Endothelial cell of umbilical vein (primary cell): Measurements from ENCODE around the gene ATAD5. TPM values are rescaled to one million over a fixed set of nuclear protein-coding genes. Genes with fewer than 3 reads are reported as not detected.
A peak's percentile ranks its signal among the peaks of the same experiment; 100 is the strongest.

Experiments
- Bru-seq: library from RNA; stranded (reverse); fragments of 400-500 nt; gene quantifications from one replicate; lab custom pipeline; 2021; lab: Mats Ljungman, UMichigan
- BruChase-seq, 2 experiments: library from RNA; stranded (reverse); fragments of 400-500 nt; gene quantifications; one replicate each; lab custom pipeline; 2021; lab: Mats Ljungman, UMichigan
- BruUV-seq: library from RNA; stranded (reverse); fragments of 400-500 nt; replicated peaks from 2 replicates; lab custom pipeline; 2021; lab: Mats Ljungman, UMichigan
- CTCF ChIA-PET: fragments of 300-600, 350-600 bp; sonication (Branson Sonifier 250); formaldehyde crosslinking; loops from one replicate; lab custom pipeline; 2021; ENCODE audit warnings: antibody characterized with exemption, inconsistent platforms; lab: Charles Lee
- POLR2A ChIA-PET: fragments of 300-600, 350-600 bp; sonication (Branson Sonifier 250); formaldehyde crosslinking; loops from one replicate; lab custom pipeline; 2021; ENCODE audit warnings: antibody characterized with exemption, inconsistent platforms; lab: Charles Lee
- DNase-seq: peaks from one replicate; pipeline ENCODE4 v3.0.0-alpha.2; 2011; ENCODE audit warnings: low read depth, low spot score
- FAIRE-seq: peaks from 2 replicates; lab custom pipeline; 2011; peaks lifted over from hg19 to GRCh38; lab: Jason Lieb, UNC
- H2AFZ ChIP-seq: 2 replicates; pipeline ENCODE4 v1.6.0; 2012; ENCODE audit warnings: low read depth, low read length, control low read depth, inconsistent platforms
- H3K27ac ChIP-seq: 2 replicates; pipeline ENCODE4 v1.5.1; 2011; ENCODE audit warnings: low read depth, mild to moderate bottlenecking, control low read depth, low read length, moderate library complexity; ENCODE audit not compliant: insufficient read depth
- H3K27me3 ChIP-seq, 2 experiments: 2 replicates each; pipeline versions ENCODE4 v1.6.0 to v1.6.1; 2011; ENCODE audit warnings: low read length in 2 of 2, mixed read lengths in 1 of 2; ENCODE audit not compliant: control insufficient read depth in 2 of 2, insufficient read depth in 2 of 2
- H3K36me3 ChIP-seq, 2 experiments: 2 replicates in 1 of 2; 3 replicates in 1 of 2; pipeline ENCODE4 v1.5.1; 2011; ENCODE audit warnings: low read length in 2 of 2, mild to moderate bottlenecking in 1 of 2, moderate library complexity in 1 of 2; ENCODE audit not compliant: control insufficient read depth in 2 of 2, insufficient read depth in 2 of 2; ENCODE audit errors: extremely low read depth in 1 of 2
- H3K4me1 ChIP-seq: 3 replicates; pipeline ENCODE4 v1.5.1; 2011; ENCODE audit warnings: mild to moderate bottlenecking, low read length; ENCODE audit not compliant: control insufficient read depth, insufficient read depth; ENCODE audit errors: extremely low read depth
- H3K4me2 ChIP-seq: 2 replicates; pipeline ENCODE4 v1.6.1; 2011; ENCODE audit warnings: low read length, control low read depth, mixed read lengths; ENCODE audit not compliant: insufficient read depth
- H3K4me3 ChIP-seq, 3 experiments: fragments of 200-600 bp in 1 of 3; sonication (generic), shearing (Covaris generic) in 1 of 3; replicated peaks in 1 of 3; 2 replicates each; pipeline ENCODE4 v1.5.1; 2011 to 2016; ENCODE audit warnings: control low read depth in 3 of 3, low read length in 3 of 3, mild to moderate bottlenecking in 2 of 3, inconsistent platforms in 1 of 3, low read depth in 1 of 3, moderate library complexity in 1 of 3; ENCODE audit not compliant: insufficient read depth in 1 of 3
- H3K79me2 ChIP-seq: 2 replicates; pipeline ENCODE4 v1.6.0; 2012; ENCODE audit warnings: low read length, inconsistent platforms; ENCODE audit not compliant: control insufficient read depth, insufficient read depth
- H3K9ac ChIP-seq: replicated peaks from 2 replicates; pipeline ENCODE3; 2011; ENCODE audit warnings: low read length, control low read depth; ENCODE audit not compliant: insufficient read depth; ENCODE audit errors: extremely low read depth
- H3K9me1 ChIP-seq: replicated peaks from 3 replicates; pipeline ENCODE4 v1.6.0; 2011; ENCODE audit warnings: mild to moderate bottlenecking, low read length; ENCODE audit not compliant: control insufficient read depth, insufficient read depth; ENCODE audit errors: extremely low read depth
- H3K9me3 ChIP-seq: replicated peaks from 2 replicates; pipeline ENCODE4 v1.5.1; 2012; ENCODE audit warnings: low read length, inconsistent platforms; ENCODE audit not compliant: control insufficient read depth, insufficient read depth
- H4K20me1 ChIP-seq: replicated peaks from 2 replicates; pipeline ENCODE3; 2011; ENCODE audit warnings: mild to moderate bottlenecking, low read length; ENCODE audit not compliant: control insufficient read depth, insufficient read depth; ENCODE audit errors: extremely low read depth
- EZH2 ChIP-seq: IDR thresholded peaks from 2 replicates; pipeline ENCODE4 v1.6.1; 2012; ENCODE audit warnings: borderline replicate concordance, low read depth, mild to moderate bottlenecking, moderate library complexity, low read length, inconsistent platforms; ENCODE audit not compliant: severe bottlenecking
- FOS ChIP-seq: IDR thresholded peaks from 2 replicates; pipeline ENCODE4 v1.6.1; 2011; ENCODE audit warnings: mild to moderate bottlenecking, low read length, moderate library complexity, borderline replicate concordance; ENCODE audit not compliant: insufficient read depth
- GATA2 ChIP-seq: IDR thresholded peaks from 2 replicates; pipeline ENCODE4 v1.7.0; 2011; ENCODE audit warnings: low read depth, mild to moderate bottlenecking, moderate library complexity, mixed read lengths, low read length; ENCODE audit not compliant: insufficient read length, insufficient read depth
- JUN ChIP-seq: IDR thresholded peaks from 2 replicates; pipeline ENCODE4 v1.6.1; 2011; ENCODE audit warnings: borderline replicate concordance, low read depth; ENCODE audit not compliant: insufficient read length, insufficient read depth
- MAX ChIP-seq: IDR thresholded peaks from 2 replicates; pipeline ENCODE4 v1.6.1; 2011; ENCODE audit not compliant: insufficient read depth, insufficient read length
- MYC ChIP-seq: IDR thresholded peaks from one replicate; pipeline ENCODE4 v1.6.1; 2011; ENCODE audit warnings: mild to moderate bottlenecking, low read depth, low read length
- POLR2A ChIP-seq: IDR thresholded peaks from 2 replicates; pipeline ENCODE4 v1.6.1; 2012; ENCODE audit warnings: low read depth, mild to moderate bottlenecking, control low read depth, low read length
- POLR2AphosphoS5 ChIP-seq: IDR thresholded peaks from 2 replicates; pipeline ENCODE4 v1.6.1; 2012; ENCODE audit warnings: low read depth, mild to moderate bottlenecking, control low read depth, low read length, moderate library complexity; ENCODE audit not compliant: insufficient read depth
- dilution Hi-C: fragments of 300-500 bp; cut with MboI; formaldehyde crosslinking; loops from one replicate; pipeline ENCODE4 v1.15.0; 2019; ENCODE audit warnings: low sequenced_read_pairs; ENCODE audit not compliant: extremely low pct_ligation_motif_present
- intact Hi-C: fragments of 100-400 bp; cut with micrococcal nuclease; formaldehyde crosslinking; loops from one replicate; pipeline ENCODE4 v1.10.0; 2022
- long read RNA-seq: library from polyadenylated mRNA; stranded (forward); transcript quantifications from one replicate; pipeline ENCODE4 v2.0.0, GENCODE V29; 2021
- polyA minus RNA-seq, 3 experiments: library from RNA; depleted of rRNA, polyadenylated mRNA; stranded (reverse); fragments of >200 nt; gene quantifications; 1 replicate in 1 of 3; 2 replicates in 2 of 3; pipeline ENCODE4 v1.2.3, GENCODE V29; 2011
- polyA plus RNA-seq, 4 experiments: library from polyadenylated mRNA; depleted of rRNA in 3 of 4; stranded (reverse) in 3 of 4; unstranded in 1 of 4; fragments of >200 nt; gene quantifications; 2 replicates each; pipeline versions ENCODE4 v1.2.1 to v1.2.3, GENCODE V29; 2011 to 2012; ENCODE audit warnings: missing spikeins in 1 of 4
- total RNA-seq: library from RNA; stranded (reverse); gene quantifications from 2 replicates; pipeline ENCODE4 v1.2.3, GENCODE V29; 2021
- TF ChIP-seq, protein P1 (sequence below), 2 donors: IDR thresholded peaks; 1 replicate in 1 of 2; 2 replicates in 1 of 2; pipeline ENCODE4 v1.5.1; 2011; ENCODE audit warnings: low read length in 2 of 2, mild to moderate bottlenecking in 2 of 2, moderate library complexity in 2 of 2, control low read depth in 1 of 2, inconsistent platforms in 1 of 2, low read depth in 1 of 2; ENCODE audit not compliant: insufficient read depth in 1 of 2; ENCODE audit errors: extremely low read depth in 1 of 2

Gene ATAD5
- 8.4 and 9.4 TPM in 2 replicates for total RNA-seq
- 0.54 and 0.80 TPM in 2 replicates for polyA plus RNA-seq
- 1.1 and 1.2 TPM in 2 replicates for polyA plus RNA-seq (2011; cell fraction: cytosol; rRNA removed)
- polyA plus RNA-seq (2011; cell fraction: nucleus; rRNA removed) = 3.9 and 7.1 TPM in 2 replicates
- 1.7 and 3.4 TPM in 2 replicates for polyA plus RNA-seq (2012)
- 1.5 and 1.7 TPM in 2 replicates for polyA minus RNA-seq
- 12.7 TPM for polyA minus RNA-seq (2011; cell fraction: cytosol; rRNA and poly(A)+ RNA removed)
- 7.5 and 10.4 TPM in 2 replicates for polyA minus RNA-seq (2011; cell fraction: nucleus; rRNA and poly(A)+ RNA removed)
- percentile 74 among the genes with signal in this experiment for Bru-seq, nascent RNA
- percentile 67 among the genes with signal in this experiment for BruChase-seq, experiment 1, labeled RNA remaining after a 6-hour chase
- percentile 81 among the genes with signal in this experiment for BruChase-seq, experiment 2, labeled RNA remaining after a 2-hour chase
- long read RNA-seq, partial matches to known transcripts = 3 of 5 reads
- long read RNA-seq, other reads (novel, unspliced or antisense) = 2 of 5 reads

DNA sequence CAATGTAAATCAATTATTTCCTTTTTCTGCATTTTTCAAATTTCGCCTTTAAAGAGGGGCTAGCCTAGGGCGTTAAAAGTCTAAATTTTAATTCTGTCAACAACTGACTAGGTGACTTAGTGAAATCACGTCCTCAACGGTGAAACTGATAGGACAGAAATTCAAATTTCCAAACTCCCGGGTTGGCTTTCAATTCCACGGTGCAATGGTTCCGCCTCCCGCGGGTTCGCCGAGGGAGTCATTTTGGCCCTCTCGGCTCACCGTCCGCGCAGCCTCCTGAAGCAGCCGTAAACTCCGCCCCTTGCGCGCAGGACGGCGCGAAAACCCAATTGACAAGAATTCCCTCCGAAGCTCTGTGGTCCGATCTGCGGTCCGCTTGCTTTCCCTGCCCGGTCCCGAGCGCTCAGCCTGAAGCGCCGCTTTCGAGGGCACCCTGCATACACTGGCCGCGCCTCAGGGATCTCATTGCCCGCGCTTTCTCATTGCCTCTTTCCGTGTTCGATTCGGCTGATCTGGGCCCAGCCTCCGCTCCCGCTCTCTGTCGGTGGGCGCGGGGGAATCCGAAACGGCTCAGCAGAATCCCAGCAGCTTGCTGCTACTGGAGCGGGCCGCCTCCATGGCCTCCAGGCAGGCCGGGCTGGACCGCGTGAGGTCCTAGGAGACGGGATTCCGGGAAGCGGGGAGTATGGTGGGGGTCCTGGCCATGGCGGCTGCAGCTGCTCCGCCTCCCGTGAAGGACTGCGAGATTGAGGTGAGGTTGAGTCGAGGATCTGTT lies at the start of gene ATAD5:
ATAD5 (plus strand) TSS at position 304 of the 775 bp plus-strand sequence; CDS start at position 686, 382 bp downstream.
- H4K20me1 ChIP-seq = no peaks in the 10 kb centered on the region
- H3K4me2 ChIP-seq = peak within 1 kb of the TSS; percentile 84
- H3K9me3 ChIP-seq = no peaks in the 10 kb centered on the region
- peak within 1 kb of the TSS; percentile 91 for H3K9ac ChIP-seq
- BruUV-seq = TSS peak; percentile 54
- intact Hi-C loops (no loop called here), dilution Hi-C loops (no loop called here)
- CTCF ChIA-PET = no interaction called here
- TF ChIP-seq POLR2AphosphoS5 (peak; percentile 84), MYC (no peak), POLR2A (peak; percentile 60), JUN (no peak)
- H3K4me1 ChIP-seq = peaks cover 15% of the 10 kb centered on the region
- POLR2A ChIA-PET = interaction anchor here (0.5 to 0.6 kb wide), 2 partner anchors 11 to 422 kb away, joined by 4 read pairs; no protein-coding TSS in a partner anchor
- no peaks in the 10 kb centered on the region for H3K9me1 ChIP-seq
- FAIRE-seq (peak; percentile 85), DNase-seq (peak; percentile 92)
- H3K36me3 ChIP-seq = no peaks in the 10 kb centered on the region
- H3K4me3 ChIP-seq = peak within 1 kb of the TSS; percentile 62 to 72 (median 67)
- H2AFZ ChIP-seq = peak within 1 kb of the TSS; percentile 96
- H3K27ac ChIP-seq = peak within 1 kb of the TSS; percentile 60
- no peaks in the 10 kb centered on the region for H3K27me3 ChIP-seq
- H3K79me2 ChIP-seq = peaks cover 27% of the 10 kb centered on the region

GRCh38 chr17:30782206-30782605 lies 49.6 kb upstream of the ATAD5 start:
- H3K36me3 ChIP-seq = peaks cover 3 to 5% of the 10 kb centered on the region in 2 experiments
- H3K9me1 ChIP-seq = no peaks in the 10 kb centered on the region
- H3K4me3 ChIP-seq = no peak overlapping the region
- H3K9ac ChIP-seq = no peak overlapping the region
- no peak overlapping the region for H2AFZ ChIP-seq
- H3K79me2 ChIP-seq = no peaks in the 10 kb centered on the region
- no peaks in the 10 kb centered on the region for H4K20me1 ChIP-seq
- intact Hi-C loops (no loop called here), dilution Hi-C loops (no loop called here)
- H3K27ac ChIP-seq = no peak overlapping the region
- TF ChIP-seq EZH2 (no peak), FOS (no peak), POLR2A (no peak), POLR2AphosphoS5 (no peak), MAX (no peak), MYC (no peak), GATA2 (no peak), JUN (no peak)
- TF ChIP-seq, protein P1, sequence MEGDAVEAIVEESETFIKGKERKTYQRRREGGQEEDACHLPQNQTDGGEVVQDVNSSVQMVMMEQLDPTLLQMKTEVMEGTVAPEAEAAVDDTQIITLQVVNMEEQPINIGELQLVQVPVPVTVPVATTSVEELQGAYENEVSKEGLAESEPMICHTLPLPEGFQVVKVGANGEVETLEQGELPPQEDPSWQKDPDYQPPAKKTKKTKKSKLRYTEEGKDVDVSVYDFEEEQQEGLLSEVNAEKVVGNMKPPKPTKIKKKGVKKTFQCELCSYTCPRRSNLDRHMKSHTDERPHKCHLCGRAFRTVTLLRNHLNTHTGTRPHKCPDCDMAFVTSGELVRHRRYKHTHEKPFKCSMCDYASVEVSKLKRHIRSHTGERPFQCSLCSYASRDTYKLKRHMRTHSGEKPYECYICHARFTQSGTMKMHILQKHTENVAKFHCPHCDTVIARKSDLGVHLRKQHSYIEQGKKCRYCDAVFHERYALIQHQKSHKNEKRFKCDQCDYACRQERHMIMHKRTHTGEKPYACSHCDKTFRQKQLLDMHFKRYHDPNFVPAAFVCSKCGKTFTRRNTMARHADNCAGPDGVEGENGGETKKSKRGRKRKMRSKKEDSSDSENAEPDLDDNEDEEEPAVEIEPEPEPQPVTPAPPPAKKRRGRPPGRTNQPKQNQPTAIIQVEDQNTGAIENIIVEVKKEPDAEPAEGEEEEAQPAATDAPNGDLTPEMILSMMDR (IDR thresholded peaks at IDR 0.05; ENCODE audit: extremely low read depth in 1 of 2, insufficient read depth in 1 of 2, low read depth in 1 of 2, low read length in 2 of 2) = no peak
- no peaks in the 10 kb centered on the region for H3K9me3 ChIP-seq
- CTCF ChIA-PET = no interaction called here
- no peaks in the 10 kb centered on the region for H3K27me3 ChIP-seq
- H3K4me1 ChIP-seq = no peaks in the 10 kb centered on the region
- BruUV-seq = no TSS peak
- H3K4me2 ChIP-seq = no peak overlapping the region
- FAIRE-seq = no peak
- POLR2A ChIA-PET = no interaction called here
- DNase-seq = no peak
